ENCODE measurements around the gene TTC28. TPM values are rescaled to one million over a fixed set of nuclear protein-coding genes. Genes with fewer than 3 reads are reported as not detected.
A peak's percentile ranks its signal among the peaks of the same experiment; 100 is the strongest.

TTC28 gene
- total RNA-seq, 1 donor from 2014 or later: 16.4 TPM

DNA sequence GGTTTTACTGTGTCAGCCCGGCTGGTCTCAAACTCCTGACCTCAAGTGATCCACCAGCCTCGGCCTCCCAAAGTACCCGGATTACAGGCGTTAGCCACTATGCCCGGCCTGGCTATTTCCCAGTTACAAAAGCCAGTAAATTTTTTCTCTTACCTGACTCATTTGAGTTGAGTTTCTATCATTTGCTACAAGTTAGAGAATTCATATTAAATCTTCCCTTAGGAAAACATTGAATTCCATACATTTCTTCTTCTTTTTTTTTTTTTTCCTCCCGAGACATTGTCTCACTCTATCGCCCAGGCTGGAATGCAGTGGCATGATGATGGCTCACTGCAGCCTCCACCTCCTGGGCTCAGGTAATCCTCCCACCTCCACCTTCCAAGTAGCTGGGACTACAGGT, 36.0 kb upstream of the TTC28 start:
- intact Hi-C loops (cut with micrococcal nuclease): no loop called here
- Histone ChIP-seq H3K27me3 (ENCODE audit: low read depth) (no peaks in the 10 kb centered on the region), H3K4me1 (peaks cover 11% of the 10 kb centered on the region), H3K4me3 (no peak overlapping the region), H3K27ac (replicated peaks) (no peak overlapping the region), H3K36me3 (no peaks in the 10 kb centered on the region), H3K9me3 (replicated peaks) (no peaks in the 10 kb centered on the region)
- no peak for DNase-seq
- no peak for TF ChIP-seq CTCF (IDR thresholded peaks at IDR 0.05; ENCODE audit: borderline replicate concordance)

DNA sequence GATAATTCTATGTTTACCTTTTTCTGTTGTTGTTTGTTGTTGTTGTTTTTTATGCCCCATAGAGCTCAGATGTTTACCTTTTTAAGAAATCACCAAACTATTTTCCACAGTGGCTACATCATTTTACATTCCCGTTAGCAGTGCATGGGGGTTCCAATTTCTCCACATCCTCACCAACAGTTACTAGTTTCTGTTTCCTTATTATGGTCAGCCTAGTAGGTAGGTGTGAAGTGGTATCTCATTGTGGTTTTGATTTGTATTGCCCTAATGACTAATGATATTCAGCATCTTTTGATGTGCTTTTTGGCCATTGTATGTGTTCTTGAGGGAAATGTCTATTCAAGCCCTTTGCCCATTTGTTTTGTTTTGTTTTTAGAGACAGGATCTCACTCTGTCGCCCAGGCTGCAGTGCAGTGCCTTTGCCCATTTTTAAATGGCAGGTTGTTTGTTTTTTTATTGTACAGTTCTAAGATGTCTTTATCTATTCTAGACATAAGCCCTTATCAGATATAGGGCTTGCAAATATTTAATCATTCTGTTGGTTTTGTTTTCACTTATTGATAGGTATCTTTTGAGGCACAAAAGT, 34.5 kb upstream of the TTC28 start:
- no peak for TF ChIP-seq CTCF (IDR thresholded peaks at IDR 0.05; ENCODE audit: borderline replicate concordance)
- peaks cover 22% of the 10 kb centered on the region for H3K4me1 ChIP-seq
- no peak overlapping the region for H3K27ac ChIP-seq (replicated peaks)
- no peak overlapping the region for H3K4me3 ChIP-seq
- no peaks in the 10 kb centered on the region for H3K36me3 ChIP-seq
- no peak for DNase-seq
- H3K9me3 ChIP-seq (replicated peaks): no peaks in the 10 kb centered on the region
- no peaks in the 10 kb centered on the region for H3K27me3 ChIP-seq (ENCODE audit: low read depth)
- intact Hi-C loops (cut with micrococcal nuclease): no loop called here

GRCh38 chr22:28711820-28712777, 32.5 kb upstream of the TTC28 start:
- no peak for DNase-seq
- peaks cover 22% of the 10 kb centered on the region for H3K4me1 ChIP-seq
- peak overlapping the region; percentile 28 for H3K4me3 ChIP-seq
- intact Hi-C loops (cut with micrococcal nuclease): no loop called here
- TF ChIP-seq CTCF (IDR thresholded peaks at IDR 0.05; ENCODE audit: borderline replicate concordance): no peak
- H3K27me3 ChIP-seq (ENCODE audit: low read depth): no peaks in the 10 kb centered on the region
- no peaks in the 10 kb centered on the region for H3K36me3 ChIP-seq
- peak overlapping the region; percentile 57 for H3K27ac ChIP-seq (replicated peaks)
- H3K9me3 ChIP-seq (replicated peaks): no peaks in the 10 kb centered on the region

DNA sequence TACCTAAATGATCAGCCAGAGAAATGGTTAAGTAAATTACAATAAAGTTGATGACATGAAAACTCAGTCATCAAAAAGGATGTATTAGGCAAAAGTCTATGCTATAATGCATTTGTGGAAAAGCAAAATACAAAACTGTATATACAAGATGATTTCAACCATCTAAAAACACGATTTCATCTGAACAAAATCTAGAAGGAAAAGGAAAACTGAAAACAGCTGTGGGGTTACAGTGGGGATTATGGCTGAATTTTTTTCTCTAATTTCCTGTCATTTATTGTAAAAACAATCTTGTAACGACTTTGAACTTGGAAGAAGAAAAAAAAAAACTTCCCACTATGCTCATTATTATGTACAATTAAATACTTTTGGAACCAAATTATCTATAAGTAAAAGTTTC, 31.7 kb upstream of the TTC28 start:
- no peak for DNase-seq
- H3K36me3 ChIP-seq: no peaks in the 10 kb centered on the region
- peak overlapping the region; percentile 57 for H3K27ac ChIP-seq (replicated peaks)
- no peaks in the 10 kb centered on the region for H3K27me3 ChIP-seq (ENCODE audit: low read depth)
- H3K4me3 ChIP-seq: peak overlapping the region; percentile 28
- no peaks in the 10 kb centered on the region for H3K9me3 ChIP-seq (replicated peaks)
- H3K4me1 ChIP-seq: peaks cover 22% of the 10 kb centered on the region
- intact Hi-C loops (cut with micrococcal nuclease): no loop called here
- no peak for TF ChIP-seq CTCF (IDR thresholded peaks at IDR 0.05; ENCODE audit: borderline replicate concordance)

DNA sequence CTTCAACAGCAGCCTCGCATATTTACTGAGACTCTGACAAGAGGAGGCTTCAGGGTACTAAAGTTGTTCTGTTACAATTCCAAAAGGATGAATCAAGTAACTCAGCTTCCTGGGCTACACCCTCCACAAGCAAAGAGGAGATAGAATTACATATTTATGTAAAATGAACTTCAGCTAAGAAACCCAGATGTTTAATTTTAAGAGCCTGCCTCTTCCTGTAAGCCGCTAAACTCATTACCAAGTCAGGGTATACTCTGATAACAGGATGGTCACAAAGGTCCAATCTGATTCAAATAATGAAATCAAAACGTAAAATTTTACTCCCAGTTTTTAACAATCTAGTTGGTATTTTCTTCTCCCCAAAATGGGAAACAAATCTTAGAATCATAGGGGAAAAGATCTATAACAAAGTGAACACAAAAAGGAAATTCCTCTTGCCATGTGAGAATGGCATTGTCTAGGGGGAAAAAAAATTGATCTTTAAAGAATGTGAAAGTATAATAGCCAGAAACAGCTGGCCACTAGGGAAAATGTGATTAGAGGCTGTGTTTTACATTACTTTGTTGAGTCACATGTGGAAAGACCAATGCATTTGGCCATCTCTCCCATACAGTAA, 31.0 kb upstream of the TTC28 start:
- Histone ChIP-seq H3K27me3 (ENCODE audit: low read depth) (no peaks in the 10 kb centered on the region), H3K27ac (replicated peaks) (peak overlapping the region; percentile 57), H3K36me3 (no peaks in the 10 kb centered on the region), H3K4me1 (peaks cover 22% of the 10 kb centered on the region), H3K4me3 (peak overlapping the region; percentile 12), H3K9me3 (replicated peaks) (no peaks in the 10 kb centered on the region)
- intact Hi-C loops (cut with micrococcal nuclease): no loop called here
- DNase-seq: no peak
- no peak for TF ChIP-seq CTCF (IDR thresholded peaks at IDR 0.05; ENCODE audit: borderline replicate concordance)

Measured in left ventricle myocardium inferior (tissue), 1 donor.